ENCODE data around the gene SLC25A42. TPM values are rescaled to one million over a fixed set of nuclear protein-coding genes. Genes with fewer than 3 reads are reported as not detected.

The SLC25A42 gene
- total RNA-seq, 1 experiment from 2014 or later: 8.1 TPM

DNA sequence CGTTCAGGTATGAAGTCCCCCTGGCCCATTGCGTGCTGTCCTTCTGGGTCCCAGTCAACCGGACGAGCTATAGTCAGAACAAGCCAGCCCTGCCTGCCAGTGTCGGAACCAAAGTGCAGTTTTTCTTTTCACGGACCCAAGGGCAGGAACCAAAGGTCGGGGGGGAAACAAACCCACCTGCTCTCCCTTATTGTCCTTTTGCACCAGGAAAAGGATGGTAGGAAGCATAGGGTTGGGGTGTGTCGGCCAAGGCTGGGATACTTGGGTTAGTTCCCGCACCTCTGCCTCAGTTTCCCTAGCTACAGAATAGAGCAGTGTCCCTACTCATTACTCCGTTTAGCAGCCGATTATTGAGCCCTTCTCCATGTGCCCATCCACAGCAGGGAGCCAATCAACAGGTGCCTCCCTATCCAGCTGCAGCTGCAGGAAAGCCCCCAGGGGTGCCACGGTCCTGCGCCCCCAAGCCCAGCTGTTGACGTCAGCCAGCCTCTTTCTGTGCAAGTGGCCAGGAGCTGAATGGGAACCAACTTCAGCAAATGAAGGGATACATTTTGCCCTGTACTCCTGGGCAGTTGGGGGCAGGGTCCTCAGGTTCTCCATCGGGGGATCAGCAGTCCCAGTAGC, 9.4 kb upstream of the SLC25A42 start:
- H3K27me3 Mint-ChIP-seq (ENCODE audit: low read depth): no peaks in the 10 kb centered on the region

DNA sequence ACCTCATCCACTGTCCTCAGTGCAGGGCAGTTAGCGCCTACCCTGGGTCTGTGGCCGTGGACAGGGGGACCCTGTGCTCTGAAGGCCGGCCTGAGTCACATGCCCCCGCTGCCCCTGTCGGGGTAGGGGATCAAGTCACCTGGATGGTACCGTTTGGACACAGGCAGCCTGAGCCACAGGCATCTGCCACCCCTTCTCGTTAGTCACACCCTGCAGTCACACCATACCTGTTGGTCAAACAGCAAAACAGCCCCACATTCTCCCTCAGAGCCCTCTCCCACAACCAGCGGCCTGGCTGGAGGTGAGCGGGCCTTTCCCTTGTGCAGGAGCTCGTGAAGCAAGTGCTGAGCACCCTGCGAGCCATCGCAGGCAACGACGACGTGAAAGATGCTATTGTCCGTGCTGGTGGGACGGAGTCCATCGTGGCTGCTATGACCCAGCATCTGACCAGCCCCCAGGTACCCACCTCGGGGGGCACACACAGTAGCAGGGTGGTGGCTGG, 8.8 kb upstream of the SLC25A42 start:
- H3K9me3 Mint-ChIP-seq: no peaks in the 10 kb centered on the region
- H3K27me3 Mint-ChIP-seq (ENCODE audit: low read depth): no peaks in the 10 kb centered on the region
- ChIA-PET POLR2A (no interaction called here), CTCF (interaction anchor here (1.8 kb wide), 1 partner anchor 66 kb away, joined by 11 read pairs; no protein-coding TSS in a partner anchor)
- H3K4me1 Mint-ChIP-seq: no peaks in the 10 kb centered on the region
- DNase-seq (ENCODE audit: low spot score) (no peak), ATAC-seq (no peak)
- H3K27ac Mint-ChIP-seq: no peak overlapping the region
- H3K36me3 Mint-ChIP-seq: peaks cover 47% of the 10 kb centered on the region
- H3K4me3 Mint-ChIP-seq: no peak overlapping the region
- TF ChIP-seq OVOL2 (CRISPR knock-in tag; IDR thresholded peaks at IDR 0.05; ENCODE audit: borderline replicate concordance) (no peak), GRHL2 (CRISPR knock-in tag; IDR thresholded peaks at IDR 0.05; ENCODE audit: insufficient replicate concordance, severe bottlenecking) (no peak), NFATC4 (CRISPR knock-in tag; IDR thresholded peaks at IDR 0.05) (no peak), SP1 (CRISPR knock-in tag; conservative IDR thresholded peaks at IDR 0.05) (no peak), MXD4 (CRISPR knock-in tag; IDR thresholded peaks at IDR 0.05; ENCODE audit: borderline replicate concordance) (no peak), JAZF1 (CRISPR knock-in tag; IDR thresholded peaks at IDR 0.05) (no peak), FOXJ3 (CRISPR knock-in tag; IDR thresholded peaks at IDR 0.05; ENCODE audit: borderline replicate concordance) (no peak), CREM (CRISPR knock-in tag; IDR thresholded peaks at IDR 0.05) (no peak), ESRRA (CRISPR knock-in tag; IDR thresholded peaks at IDR 0.05; ENCODE audit: borderline replicate concordance) (no peak)
- TF ChIP-seq, protein P1, sequence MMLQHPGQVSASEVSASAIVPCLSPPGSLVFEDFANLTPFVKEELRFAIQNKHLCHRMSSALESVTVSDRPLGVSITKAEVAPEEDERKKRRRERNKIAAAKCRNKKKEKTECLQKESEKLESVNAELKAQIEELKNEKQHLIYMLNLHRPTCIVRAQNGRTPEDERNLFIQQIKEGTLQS (CRISPR knock-in tag; conservative IDR thresholded peaks at IDR 0.05): no peak
- TF ChIP-seq, protein P2, sequence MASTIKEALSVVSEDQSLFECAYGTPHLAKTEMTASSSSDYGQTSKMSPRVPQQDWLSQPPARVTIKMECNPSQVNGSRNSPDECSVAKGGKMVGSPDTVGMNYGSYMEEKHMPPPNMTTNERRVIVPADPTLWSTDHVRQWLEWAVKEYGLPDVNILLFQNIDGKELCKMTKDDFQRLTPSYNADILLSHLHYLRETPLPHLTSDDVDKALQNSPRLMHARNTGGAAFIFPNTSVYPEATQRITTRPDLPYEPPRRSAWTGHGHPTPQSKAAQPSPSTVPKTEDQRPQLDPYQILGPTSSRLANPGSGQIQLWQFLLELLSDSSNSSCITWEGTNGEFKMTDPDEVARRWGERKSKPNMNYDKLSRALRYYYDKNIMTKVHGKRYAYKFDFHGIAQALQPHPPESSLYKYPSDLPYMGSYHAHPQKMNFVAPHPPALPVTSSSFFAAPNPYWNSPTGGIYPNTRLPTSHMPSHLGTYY (CRISPR knock-in tag; IDR thresholded peaks at IDR 0.05): no peak
- TF ChIP-seq, protein P3, sequence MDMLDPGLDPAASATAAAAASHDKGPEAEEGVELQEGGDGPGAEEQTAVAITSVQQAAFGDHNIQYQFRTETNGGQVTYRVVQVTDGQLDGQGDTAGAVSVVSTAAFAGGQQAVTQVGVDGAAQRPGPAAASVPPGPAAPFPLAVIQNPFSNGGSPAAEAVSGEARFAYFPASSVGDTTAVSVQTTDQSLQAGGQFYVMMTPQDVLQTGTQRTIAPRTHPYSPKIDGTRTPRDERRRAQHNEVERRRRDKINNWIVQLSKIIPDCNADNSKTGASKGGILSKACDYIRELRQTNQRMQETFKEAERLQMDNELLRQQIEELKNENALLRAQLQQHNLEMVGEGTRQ (CRISPR knock-in tag; IDR thresholded peaks at IDR 0.05): no peak
- TF ChIP-seq, protein P4, sequence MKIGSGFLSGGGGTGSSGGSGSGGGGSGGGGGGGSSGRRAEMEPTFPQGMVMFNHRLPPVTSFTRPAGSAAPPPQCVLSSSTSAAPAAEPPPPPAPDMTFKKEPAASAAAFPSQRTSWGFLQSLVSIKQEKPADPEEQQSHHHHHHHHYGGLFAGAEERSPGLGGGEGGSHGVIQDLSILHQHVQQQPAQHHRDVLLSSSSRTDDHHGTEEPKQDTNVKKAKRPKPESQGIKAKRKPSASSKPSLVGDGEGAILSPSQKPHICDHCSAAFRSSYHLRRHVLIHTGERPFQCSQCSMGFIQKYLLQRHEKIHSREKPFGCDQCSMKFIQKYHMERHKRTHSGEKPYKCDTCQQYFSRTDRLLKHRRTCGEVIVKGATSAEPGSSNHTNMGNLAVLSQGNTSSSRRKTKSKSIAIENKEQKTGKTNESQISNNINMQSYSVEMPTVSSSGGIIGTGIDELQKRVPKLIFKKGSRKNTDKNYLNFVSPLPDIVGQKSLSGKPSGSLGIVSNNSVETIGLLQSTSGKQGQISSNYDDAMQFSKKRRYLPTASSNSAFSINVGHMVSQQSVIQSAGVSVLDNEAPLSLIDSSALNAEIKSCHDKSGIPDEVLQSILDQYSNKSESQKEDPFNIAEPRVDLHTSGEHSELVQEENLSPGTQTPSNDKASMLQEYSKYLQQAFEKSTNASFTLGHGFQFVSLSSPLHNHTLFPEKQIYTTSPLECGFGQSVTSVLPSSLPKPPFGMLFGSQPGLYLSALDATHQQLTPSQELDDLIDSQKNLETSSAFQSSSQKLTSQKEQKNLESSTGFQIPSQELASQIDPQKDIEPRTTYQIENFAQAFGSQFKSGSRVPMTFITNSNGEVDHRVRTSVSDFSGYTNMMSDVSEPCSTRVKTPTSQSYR (CRISPR knock-in tag; IDR thresholded peaks at IDR 0.05): no peak

More for the DNA sequence above, 9.4 kb upstream of the SLC25A42 start:
- Mint-ChIP-seq H3K36me3 (peaks cover 50% of the 10 kb centered on the region), H3K27ac (no peak overlapping the region), H3K4me1 (no peaks in the 10 kb centered on the region), H3K9me3 (no peaks in the 10 kb centered on the region), H3K4me3 (no peak overlapping the region)
- POLR2A ChIA-PET: interaction anchor here (0.6 kb wide), 1 partner anchor 9 kb away, joined by 5 read pairs; no protein-coding TSS in a partner anchor
- DNase-seq (ENCODE audit: low spot score): no peak
- ATAC-seq: no peak
- TF ChIP-seq, protein P3 (CRISPR knock-in tag; IDR thresholded peaks at IDR 0.05): no peak
- TF ChIP-seq NR2C2 (CRISPR knock-in tag; IDR thresholded peaks at IDR 0.05) (no peak), TP53 (CRISPR knock-in tag; IDR thresholded peaks at IDR 0.05) (no peak), GABPB1 (CRISPR knock-in tag; IDR thresholded peaks at IDR 0.05) (no peak), ZNF121 (CRISPR knock-in tag; IDR thresholded peaks at IDR 0.05) (no peak), ZNF396 (CRISPR knock-in tag; IDR thresholded peaks at IDR 0.05; ENCODE audit: borderline replicate concordance) (no peak)
- TF ChIP-seq, protein P5, sequence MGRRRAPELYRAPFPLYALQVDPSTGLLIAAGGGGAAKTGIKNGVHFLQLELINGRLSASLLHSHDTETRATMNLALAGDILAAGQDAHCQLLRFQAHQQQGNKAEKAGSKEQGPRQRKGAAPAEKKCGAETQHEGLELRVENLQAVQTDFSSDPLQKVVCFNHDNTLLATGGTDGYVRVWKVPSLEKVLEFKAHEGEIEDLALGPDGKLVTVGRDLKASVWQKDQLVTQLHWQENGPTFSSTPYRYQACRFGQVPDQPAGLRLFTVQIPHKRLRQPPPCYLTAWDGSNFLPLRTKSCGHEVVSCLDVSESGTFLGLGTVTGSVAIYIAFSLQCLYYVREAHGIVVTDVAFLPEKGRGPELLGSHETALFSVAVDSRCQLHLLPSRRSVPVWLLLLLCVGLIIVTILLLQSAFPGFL (CRISPR knock-in tag; IDR thresholded peaks at IDR 0.05; ENCODE audit: borderline replicate concordance): no peak
- TF ChIP-seq, protein P6, sequence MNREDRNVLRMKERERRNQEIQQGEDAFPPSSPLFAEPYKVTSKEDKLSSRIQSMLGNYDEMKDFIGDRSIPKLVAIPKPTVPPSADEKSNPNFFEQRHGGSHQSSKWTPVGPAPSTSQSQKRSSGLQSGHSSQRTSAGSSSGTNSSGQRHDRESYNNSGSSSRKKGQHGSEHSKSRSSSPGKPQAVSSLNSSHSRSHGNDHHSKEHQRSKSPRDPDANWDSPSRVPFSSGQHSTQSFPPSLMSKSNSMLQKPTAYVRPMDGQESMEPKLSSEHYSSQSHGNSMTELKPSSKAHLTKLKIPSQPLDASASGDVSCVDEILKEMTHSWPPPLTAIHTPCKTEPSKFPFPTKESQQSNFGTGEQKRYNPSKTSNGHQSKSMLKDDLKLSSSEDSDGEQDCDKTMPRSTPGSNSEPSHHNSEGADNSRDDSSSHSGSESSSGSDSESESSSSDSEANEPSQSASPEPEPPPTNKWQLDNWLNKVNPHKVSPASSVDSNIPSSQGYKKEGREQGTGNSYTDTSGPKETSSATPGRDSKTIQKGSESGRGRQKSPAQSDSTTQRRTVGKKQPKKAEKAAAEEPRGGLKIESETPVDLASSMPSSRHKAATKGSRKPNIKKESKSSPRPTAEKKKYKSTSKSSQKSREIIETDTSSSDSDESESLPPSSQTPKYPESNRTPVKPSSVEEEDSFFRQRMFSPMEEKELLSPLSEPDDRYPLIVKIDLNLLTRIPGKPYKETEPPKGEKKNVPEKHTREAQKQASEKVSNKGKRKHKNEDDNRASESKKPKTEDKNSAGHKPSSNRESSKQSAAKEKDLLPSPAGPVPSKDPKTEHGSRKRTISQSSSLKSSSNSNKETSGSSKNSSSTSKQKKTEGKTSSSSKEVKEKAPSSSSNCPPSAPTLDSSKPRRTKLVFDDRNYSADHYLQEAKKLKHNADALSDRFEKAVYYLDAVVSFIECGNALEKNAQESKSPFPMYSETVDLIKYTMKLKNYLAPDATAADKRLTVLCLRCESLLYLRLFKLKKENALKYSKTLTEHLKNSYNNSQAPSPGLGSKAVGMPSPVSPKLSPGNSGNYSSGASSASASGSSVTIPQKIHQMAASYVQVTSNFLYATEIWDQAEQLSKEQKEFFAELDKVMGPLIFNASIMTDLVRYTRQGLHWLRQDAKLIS (CRISPR knock-in tag; IDR thresholded peaks at IDR 0.05; ENCODE audit: borderline replicate concordance): no peak
- TF ChIP-seq, protein P7, sequence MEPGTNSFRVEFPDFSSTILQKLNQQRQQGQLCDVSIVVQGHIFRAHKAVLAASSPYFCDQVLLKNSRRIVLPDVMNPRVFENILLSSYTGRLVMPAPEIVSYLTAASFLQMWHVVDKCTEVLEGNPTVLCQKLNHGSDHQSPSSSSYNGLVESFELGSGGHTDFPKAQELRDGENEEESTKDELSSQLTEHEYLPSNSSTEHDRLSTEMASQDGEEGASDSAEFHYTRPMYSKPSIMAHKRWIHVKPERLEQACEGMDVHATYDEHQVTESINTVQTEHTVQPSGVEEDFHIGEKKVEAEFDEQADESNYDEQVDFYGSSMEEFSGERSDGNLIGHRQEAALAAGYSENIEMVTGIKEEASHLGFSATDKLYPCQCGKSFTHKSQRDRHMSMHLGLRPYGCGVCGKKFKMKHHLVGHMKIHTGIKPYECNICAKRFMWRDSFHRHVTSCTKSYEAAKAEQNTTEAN (CRISPR knock-in tag; IDR thresholded peaks at IDR 0.05): no peak
- CTCF ChIA-PET: interaction anchor here (0.9 to 4.5 kb wide), 4 partner anchors 9 to 66 kb away, joined by 3 to 18 read pairs (median 8); no protein-coding TSS in a partner anchor
